Gastrocnemius medialis (tissue), 4 donors: ENCODE results near the gene LMO2.

Experiments used
- CTCF ChIP-seq, 5 experiments: fragments of 450-650 bp in 3 of 5; fragments of 200-600 bp in 2 of 5; sonication (generic) in 2 of 5; IDR thresholded peaks in 4 of 5; conservative IDR thresholded peaks in 1 of 5; 1 replicate in 4 of 5; 2 replicates in 1 of 5; pipeline ENCODE4 v1.5.1; 2016 to 2019; ENCODE audit warnings: antibody characterized with exemption in 5 of 5, mild to moderate bottlenecking in 3 of 5, moderate library complexity in 3 of 5
- POLR2A ChIP-seq, 2 donors: fragments of 450-650 bp; IDR thresholded peaks; one replicate each; pipeline ENCODE4 v1.6.1; 2017; ENCODE audit warnings: antibody characterized with exemption in 2 of 2, mild to moderate bottlenecking in 2 of 2, moderate library complexity in 2 of 2

DNA sequence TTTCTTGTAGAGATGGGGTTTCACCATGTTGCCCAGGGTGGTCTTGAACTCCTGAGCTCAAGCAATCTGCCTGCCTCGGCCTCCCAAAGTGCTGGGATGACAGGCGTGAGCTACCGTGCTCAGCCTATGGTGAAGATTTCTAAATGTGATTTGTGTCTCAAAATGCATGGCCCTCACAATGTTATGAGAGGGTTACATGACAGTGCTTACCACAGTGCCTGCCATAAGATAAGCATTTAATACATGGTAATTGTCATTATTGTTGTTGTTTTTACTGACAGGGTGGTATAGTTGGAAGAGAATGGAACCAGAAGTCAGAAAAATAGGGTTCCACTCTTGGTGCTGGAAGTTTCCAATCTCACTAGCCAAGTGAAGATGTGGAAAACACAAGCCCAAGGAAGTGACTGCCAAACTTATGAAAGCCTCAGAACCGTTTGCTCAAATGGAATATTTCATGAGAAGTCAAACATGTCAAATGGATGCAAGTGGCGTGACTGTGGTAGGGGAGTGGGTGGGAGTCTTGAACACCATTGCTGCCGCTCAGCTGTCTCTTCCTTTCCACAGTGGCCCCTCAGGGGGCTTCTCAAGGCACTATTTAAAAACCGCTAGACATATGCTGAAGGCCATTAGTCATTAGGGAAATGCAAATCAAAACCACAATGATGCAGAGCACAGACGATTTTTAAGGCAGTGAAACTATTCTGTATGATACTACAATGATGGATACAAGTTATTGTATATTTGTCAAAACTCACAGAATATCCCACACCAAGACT, 29.1 kb upstream of the LMO2 start:
- TF ChIP-seq CTCF (IDR thresholded peaks at IDR 0.05 in 4 of 5, conservative IDR thresholded peaks at IDR 0.05 in 1 of 5) = no peak
- TF ChIP-seq POLR2A (IDR thresholded peaks at IDR 0.05) = no peak
